WERI-Rb-1 (cell line): Measurements from ENCODE around the gene ST14.

Experiments used
- DNase-seq: peaks from one replicate; pipeline ENCODE4 v3.0.0-alpha.2; 2020
- H3K27ac ChIP-seq: fragments of 250-450 bp; sonication (Bioruptor Pico); 2 replicates; pipeline ENCODE4 v1.5.1; 2020; ENCODE audit warnings: mild to moderate bottlenecking, moderate library complexity
- H3K27me3 ChIP-seq: fragments of 250-450 bp; sonication (Bioruptor Pico); 2 replicates; pipeline ENCODE4 v1.5.1; 2021; ENCODE audit warnings: mild to moderate bottlenecking, low read depth, moderate library complexity; ENCODE audit not compliant: insufficient read depth, severe bottlenecking
- H3K36me3 ChIP-seq: fragments of 250-450 bp; sonication (Bioruptor Pico); 2 replicates; pipeline ENCODE4 v1.5.1; 2020; ENCODE audit warnings: mild to moderate bottlenecking, moderate library complexity
- H3K4me3 ChIP-seq: 2 replicates; pipeline ENCODE4 v1.5.1; 2011; ENCODE audit warnings: low read depth, mild to moderate bottlenecking, control low read depth, low read length
- H3K9me3 ChIP-seq: fragments of 250-450 bp; sonication (Bioruptor Pico); 2 replicates; pipeline ENCODE4 v1.5.1; 2021; ENCODE audit warnings: mild to moderate bottlenecking, moderate library complexity; ENCODE audit not compliant: severe bottlenecking
- TF ChIP-seq, protein P1 (sequence below): IDR thresholded peaks from 2 replicates; pipeline ENCODE4 v1.5.1; 2011; ENCODE audit warnings: low read depth, mild to moderate bottlenecking, control low read depth, inconsistent platforms, low read length

The ST14 gene

DNA sequence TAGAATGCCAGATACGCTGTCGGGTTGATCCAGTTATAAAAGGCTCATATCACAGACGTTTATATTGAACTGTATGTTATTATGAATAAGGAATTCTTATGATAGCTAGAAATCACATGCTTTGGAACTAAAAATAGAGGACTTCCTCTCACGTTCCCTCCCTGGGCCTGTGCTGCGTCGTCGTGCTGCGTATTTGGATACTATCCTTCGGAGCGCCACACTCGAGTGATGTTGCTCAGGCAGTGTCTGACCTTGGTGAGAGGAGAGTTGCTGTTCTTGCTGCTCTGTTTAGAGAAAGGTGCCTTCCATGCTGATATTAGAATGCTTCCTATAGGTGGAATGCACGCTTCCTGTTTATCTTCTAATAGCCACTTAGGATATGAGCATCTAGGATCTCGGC, 20.2 kb upstream of the ST14 start:
- TF ChIP-seq, protein P1, sequence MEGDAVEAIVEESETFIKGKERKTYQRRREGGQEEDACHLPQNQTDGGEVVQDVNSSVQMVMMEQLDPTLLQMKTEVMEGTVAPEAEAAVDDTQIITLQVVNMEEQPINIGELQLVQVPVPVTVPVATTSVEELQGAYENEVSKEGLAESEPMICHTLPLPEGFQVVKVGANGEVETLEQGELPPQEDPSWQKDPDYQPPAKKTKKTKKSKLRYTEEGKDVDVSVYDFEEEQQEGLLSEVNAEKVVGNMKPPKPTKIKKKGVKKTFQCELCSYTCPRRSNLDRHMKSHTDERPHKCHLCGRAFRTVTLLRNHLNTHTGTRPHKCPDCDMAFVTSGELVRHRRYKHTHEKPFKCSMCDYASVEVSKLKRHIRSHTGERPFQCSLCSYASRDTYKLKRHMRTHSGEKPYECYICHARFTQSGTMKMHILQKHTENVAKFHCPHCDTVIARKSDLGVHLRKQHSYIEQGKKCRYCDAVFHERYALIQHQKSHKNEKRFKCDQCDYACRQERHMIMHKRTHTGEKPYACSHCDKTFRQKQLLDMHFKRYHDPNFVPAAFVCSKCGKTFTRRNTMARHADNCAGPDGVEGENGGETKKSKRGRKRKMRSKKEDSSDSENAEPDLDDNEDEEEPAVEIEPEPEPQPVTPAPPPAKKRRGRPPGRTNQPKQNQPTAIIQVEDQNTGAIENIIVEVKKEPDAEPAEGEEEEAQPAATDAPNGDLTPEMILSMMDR: no peak
- DNase-seq: no peak
- no peak overlapping the region for H3K4me3 ChIP-seq
- peaks cover 18% of the 10 kb centered on the region; the same call in 1 of the 2 replicates for H3K36me3 ChIP-seq
- H3K9me3 ChIP-seq: no peaks in the 10 kb centered on the region
- H3K27ac ChIP-seq: no peak overlapping the region
- H3K27me3 ChIP-seq: no peaks in the 10 kb centered on the region

DNA sequence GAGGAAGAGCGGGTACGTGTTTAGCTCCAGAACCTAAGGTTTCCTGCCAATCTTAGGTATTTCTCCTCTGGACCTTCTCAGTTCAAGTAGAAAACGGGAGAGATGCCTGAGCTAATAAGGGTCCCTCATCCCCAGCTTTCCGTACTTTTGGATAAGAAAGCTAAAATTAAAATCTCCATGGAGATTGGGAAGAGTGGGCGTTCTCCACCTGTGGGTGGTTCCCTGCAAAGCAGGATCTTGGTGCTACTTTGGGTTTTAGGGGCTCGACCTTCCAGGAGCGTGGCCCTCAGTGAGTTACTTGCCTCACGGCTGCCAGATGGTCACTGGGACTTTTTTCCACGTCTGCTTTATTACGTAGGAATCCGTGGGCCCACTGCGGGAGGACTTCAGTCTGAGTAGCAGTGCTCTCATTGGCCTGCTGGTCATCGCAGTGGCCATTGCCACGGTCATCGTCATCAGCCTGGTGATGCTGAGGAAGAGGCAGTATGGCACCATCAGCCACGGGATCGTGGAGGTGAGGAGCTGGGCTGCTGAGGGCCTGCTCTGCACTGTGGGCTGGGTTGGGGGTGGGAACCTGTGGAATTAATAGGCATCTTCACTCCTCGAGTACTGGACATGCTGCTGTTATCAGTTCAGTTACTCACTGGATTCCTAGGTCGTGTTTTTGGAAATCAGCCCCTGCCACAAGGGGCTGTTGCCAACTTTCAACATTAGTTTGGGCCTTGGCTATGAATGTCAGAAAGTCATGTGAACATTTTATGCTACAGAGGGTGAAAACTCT, 17.8 kb upstream of the ST14 start:
- Histone ChIP-seq H3K27me3 (no peaks in the 10 kb centered on the region), H3K9me3 (no peaks in the 10 kb centered on the region), H3K4me3 (no peak overlapping the region), H3K27ac (no peak overlapping the region), H3K36me3 (peaks cover 22% of the 10 kb centered on the region; the same call in 1 of the 2 replicates)
- TF ChIP-seq, protein P1: no peak
- no peak for DNase-seq

DNA sequence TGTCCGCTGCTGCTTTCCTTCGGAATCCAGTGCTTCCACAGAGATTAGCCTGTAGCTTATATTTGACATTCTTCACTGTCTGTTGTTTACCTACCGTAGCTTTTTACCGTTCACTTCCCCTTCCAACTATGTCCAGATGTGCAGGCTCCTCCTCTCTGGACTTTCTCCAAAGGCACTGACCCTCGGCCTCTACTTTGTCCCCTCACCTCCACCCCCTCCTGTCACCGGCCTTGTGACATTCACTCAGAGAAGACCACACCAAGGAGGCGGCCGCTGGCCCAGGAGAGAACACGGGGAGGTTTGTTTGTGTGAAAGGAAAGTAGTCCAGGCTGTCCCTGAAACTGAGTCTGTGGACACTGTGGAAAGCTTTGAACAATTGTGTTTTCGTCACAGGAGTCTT, 15.4 kb upstream of the ST14 start:
- Histone ChIP-seq H3K36me3 (peaks cover 22% of the 10 kb centered on the region; the same call in 1 of the 2 replicates), H3K27ac (no peak overlapping the region), H3K27me3 (no peaks in the 10 kb centered on the region), H3K4me3 (no peak overlapping the region), H3K9me3 (no peaks in the 10 kb centered on the region)
- TF ChIP-seq, protein P1: no peak
- no peak for DNase-seq

DNA sequence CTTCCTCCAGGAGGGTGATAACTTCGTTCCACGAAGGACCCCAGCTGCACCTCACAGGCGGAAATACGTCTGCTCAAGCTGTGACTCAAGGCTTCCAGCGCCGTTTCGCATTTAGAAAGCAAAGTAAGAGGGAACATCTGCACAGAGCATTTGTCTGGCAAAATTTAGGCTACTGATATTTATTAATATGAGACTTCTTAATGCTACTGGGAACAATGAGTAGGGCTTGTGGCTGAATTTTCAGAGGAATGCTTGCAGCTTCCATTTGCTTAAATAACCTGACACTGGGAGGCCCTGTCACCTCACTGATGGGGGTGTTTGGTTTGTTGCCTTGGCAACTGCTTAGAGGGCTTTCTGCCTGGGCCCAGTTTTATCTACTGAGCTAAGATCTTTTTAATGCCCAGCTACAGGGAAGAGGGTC, 14.7 kb upstream of the ST14 start:
- TF ChIP-seq, protein P1: no peak
- peaks cover 22% of the 10 kb centered on the region; the same call in 1 of the 2 replicates for H3K36me3 ChIP-seq
- no peaks in the 10 kb centered on the region for H3K27me3 ChIP-seq
- peak; percentile 49 for DNase-seq
- H3K4me3 ChIP-seq: no peak overlapping the region
- H3K27ac ChIP-seq: no peak overlapping the region
- H3K9me3 ChIP-seq: no peaks in the 10 kb centered on the region

DNA sequence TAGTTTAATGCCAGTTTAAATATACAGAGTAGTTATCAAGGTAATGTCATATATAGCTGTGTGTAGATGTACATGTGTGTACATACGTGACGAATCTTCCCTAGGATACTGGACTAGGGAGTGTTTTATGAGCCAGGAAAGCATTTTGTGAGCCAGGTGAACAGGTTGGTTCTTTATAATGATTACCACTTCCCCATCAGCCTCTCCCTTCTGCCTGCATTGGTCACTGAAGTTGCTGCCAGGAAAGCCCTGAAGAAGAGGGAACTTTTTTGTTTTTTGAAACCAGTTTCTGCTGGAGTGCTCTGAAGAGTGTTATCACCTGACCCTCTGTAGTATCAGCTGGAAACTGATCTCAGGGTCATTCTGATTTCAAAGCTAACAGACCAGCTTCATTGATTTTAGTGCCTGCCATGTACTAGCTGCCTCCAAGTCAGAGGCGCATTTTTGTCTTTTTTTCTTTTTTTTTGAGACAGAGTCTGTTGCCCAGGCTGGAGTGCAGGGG, 14.2 kb upstream of the ST14 start:
- Histone ChIP-seq H3K9me3 (no peaks in the 10 kb centered on the region), H3K27me3 (no peaks in the 10 kb centered on the region), H3K36me3 (peaks cover 22% of the 10 kb centered on the region; the same call in 1 of the 2 replicates), H3K4me3 (no peak overlapping the region), H3K27ac (no peak overlapping the region)
- TF ChIP-seq, protein P1: no peak
- no peak for DNase-seq
